OCI-M1 (cell line): ENCODE measurements around the gene WWC1.
A peak's percentile ranks its signal among the peaks of the same experiment; 100 is the strongest.

Source experiments
- DNase-seq: peaks from one replicate; lab custom pipeline; 2025; lab: John Stamatoyannopoulos, UW

WWC1 gene

DNA sequence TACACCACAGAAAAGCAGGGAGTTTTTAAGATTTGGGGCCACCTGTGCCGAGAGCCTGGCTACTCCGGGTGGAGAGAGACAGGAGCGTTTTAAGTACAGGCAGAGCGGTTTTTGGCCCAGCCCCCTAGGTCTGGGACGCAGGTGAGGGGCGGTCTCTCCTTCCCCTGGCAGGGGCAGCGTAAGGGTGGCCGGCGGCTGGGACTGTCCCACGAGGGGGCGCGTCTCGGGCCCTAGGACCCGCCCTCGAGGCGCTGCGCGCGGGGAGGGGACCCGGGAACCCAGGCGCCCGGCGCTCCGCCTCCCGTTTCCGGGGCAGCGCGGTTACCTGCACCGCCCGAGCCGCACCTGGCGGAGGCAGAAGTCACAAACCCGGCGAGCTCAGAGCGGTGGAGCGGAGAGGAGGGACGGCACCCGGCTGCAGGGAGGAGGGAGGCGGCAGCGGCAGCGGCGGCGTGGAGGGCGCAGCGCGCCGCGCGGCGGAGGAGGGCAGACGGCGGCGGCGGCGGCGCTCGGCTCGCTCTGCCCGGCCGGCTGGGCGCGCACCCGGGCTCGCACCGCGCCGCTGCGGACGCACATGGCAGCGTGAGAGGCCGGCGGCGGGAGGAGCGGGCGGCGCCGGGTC is at the start of gene WWC1:
TSS of gene WWC1 (plus strand) at position 304 of the 622 bp plus-strand sequence. CDS start 508 bp downstream, outside the sequence.
- DNase-seq: no peak

DNA sequence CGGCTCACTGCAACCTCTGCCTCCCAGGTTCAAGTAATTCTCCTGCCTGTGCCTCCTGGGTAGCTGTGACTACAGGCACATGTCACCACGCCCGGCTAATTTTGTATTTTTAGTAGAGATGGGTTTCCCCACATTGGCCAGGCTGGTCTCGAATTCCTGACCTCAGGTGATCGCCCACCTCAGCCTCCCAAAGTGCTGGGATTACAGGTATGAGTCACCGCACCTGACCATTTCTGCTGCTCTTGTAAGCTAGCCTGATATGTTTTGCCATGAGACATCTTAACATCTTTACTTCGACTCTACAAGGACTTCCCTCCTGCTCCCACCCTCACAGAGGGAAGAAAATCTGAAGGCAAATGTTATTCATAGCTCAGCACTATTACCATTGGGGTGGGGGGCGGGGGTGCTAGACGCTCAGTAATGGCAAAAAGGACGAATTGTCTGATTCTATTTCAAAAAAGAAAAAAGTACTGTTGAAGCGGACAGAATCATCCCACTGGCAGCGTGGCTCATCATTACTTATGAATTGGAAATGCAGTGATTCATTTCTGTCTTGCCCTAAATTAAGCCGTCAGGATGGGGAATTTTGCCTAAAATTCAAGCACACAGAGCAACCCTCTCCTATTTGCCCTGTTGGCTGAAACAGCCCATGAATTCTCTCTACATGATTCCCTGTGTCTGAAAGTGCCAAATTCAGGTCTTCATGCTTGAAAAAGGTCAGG is 46.4 kb upstream of the WWC1 start:
- DNase-seq: no peak

DNA sequence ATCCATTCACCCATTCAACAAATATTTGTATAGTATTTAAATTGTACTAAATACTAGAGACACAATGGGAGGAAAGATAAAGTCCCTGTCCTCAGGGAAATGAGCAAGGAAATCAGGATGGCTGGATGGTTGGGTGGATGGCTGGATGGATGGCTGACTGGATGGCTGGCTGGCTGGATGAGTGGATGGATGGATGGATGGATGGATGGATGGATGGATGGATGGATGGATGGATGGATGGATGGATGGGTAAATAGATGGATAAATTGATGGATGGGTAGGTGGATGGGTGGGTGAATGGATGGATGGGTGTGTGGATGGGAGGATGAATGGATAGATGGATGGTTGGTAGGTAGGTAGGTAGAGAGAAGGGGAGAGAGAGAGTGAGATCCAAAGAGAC is 41.5 kb upstream of the WWC1 start:
- no peak for DNase-seq

DNA sequence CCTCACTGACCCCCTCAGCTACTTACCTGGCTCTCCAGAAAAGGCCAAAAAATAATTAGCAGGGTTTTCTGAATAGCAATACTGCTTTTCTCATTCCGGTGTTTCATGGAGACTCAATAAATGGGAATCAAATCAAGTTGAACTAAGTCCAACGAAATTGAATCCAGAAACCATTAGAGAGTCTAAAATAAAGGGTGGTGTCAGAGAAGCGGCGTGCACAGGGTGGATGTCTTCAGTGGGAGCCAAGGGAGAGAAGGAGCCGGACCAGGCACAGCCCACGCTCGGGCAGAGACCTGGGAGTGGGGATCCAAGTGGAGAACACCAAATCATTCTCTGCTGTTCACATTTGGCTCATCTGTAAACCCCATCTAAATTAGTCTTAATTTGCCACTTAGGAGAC is 40.2 kb upstream of the WWC1 start:
- no peak for DNase-seq

DNA sequence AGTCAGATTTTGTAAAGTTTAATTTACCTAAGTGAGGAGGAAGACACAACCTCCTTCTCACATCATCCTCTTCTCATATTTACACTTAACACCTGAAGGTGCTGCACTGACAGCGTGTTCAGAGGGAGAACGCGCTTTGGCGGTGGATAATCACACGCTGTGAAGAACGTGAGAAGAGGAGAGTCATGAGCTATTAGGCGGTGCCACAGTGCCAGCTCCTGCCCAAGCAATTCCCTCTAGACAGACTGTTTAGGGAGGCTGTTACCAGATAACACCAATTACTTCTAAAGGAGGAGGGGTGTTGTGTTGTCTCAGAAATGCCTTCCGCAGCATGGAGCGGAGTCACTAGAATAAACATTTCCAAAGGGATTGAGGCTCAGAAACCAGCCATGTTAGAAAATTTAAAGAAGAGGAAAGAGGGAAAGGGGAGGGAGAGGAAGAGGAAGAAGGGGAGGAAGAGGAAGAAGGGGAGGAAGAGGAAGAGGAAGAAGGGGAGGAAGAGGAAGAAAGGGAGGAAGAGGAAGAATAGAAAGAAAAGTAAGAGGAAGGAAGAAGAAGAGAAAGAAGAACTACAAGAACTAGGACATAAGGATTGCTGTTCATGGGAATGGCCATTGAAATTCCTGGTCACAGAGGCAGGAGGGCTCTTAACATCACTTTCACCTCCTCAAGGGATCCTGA is 37.3 kb upstream of the WWC1 start:
- DNase-seq: no peak

DNA sequence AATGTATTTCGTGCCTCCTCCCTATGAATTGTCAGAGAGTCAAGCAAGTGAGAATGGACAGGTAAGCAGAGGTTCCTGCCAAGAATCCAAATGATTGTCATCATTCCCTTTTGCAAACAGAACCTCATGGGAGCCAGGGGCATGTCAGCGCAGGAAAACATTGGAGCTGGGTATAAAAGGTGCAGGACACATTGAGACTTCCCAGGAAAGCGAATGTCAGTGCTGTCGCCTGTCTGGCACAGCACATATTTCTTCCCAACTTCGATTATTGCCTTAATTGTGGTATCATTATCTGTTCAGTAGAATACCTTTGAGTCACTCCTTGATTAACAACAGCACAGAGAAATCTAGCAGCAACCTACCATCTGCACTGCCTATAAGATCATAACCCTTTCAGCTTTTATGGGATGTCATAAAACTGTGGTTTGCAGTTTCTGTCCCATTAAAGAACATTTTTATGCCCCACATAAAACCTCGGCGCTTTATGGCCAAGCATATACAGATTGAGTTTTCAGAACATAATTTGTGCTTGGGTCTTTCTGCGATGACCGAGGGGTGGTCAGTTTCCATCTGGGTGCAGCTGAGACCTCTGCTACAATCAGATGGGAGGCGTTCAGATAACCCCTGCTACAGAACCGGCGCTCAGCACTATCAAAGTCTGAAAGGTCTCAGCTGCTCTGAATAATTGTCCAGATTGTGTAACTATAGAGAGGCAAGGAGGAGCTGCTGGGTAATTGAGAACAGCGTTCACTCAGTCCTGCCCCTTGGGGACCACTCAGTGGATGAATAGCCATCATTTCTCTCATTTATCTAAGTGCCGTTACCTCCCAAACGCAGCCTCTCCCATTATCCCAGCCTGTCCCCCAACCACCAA is 30.9 kb upstream of the WWC1 start:
- no peak for DNase-seq

DNA sequence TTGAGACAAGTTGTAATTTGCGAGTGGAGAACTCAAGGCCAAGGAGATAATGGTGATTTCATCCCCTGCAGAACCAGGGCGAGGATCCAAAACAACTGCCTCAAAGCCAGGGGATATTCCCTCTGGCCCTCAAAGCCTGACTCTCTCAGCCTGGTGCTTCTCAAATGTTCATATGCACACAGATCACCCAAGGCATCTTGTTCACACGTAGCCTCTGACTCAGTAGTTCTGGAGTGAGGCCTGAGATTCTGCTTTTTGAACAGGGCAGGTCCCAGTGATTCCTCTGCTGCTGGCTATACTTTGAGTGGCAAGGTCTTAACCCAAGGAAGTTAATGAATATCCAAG is 30.2 kb upstream of the WWC1 start:
- no peak for DNase-seq

DNA sequence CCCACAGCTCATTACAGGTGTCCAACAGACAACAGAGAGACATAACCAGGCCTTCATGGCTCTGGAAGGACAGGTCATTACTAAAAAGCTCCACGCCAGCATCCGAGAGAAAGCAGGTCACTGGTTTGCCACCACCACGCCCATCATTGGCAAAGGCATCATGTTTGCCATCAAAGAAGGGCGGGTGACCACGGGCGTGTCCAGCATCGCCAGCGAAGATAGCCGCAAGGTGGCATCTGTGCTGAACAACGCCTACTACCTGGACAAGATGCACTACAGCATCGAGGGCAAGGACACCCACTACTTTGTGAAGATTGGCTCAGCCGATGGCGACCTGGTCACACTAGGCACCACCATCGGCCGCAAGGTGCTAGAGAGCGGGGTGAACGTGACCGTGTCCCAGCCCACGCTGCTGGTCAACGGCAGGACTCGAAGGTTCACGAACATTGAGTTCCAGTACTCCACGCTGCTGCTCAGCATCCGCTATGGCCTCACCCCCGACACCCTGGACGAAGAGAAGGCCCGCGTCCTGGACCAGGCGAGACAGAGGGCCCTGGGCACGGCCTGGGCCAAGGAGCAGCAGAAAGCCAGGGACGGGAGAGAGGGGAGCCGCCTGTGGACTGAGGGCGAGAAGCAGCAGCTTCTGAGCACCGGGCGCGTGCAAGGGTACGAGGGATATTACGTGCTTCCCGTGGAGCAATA is 29.3 kb upstream of the WWC1 start:
- no peak for DNase-seq

DNA sequence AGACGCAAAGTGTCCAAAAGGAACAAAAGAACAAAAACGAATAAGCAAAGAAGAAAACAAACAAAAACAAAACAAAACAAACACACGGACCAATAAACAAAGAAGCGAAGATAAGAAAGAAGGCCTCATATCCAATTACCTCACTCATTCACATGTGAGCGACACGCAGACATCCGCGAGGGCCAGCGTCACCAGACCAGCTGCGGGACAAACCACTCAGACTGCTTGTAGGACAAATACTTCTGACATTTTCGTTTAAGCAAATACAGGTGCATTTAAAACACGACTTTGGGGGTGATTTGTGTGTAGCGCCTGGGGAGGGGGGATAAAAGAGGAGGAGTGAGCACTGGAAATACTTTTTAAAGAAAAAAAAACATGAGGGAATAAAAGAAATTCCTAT is 28.3 kb upstream of the WWC1 start:
- DNase-seq: no peak

DNA sequence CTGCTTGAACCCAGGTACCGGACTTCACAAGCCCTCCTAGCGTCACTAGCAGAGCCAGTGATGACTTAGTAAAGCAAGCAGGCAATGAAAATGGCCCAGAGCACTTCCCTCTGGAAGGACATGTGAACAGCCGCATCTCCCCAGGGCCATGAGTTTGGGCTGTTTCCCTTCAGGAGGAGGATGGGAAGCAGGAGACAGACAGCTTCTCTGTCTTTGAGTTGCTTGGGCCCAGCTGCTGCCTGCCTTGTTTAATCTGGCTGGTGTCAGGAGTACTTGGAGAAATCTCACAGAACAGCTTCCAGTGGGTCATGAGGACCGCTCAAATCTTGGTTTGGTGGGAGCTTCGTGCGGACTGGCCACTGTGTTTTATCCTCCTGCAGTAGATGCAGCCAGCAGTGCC is 25.4 kb upstream of the WWC1 start:
- no peak for DNase-seq

DNA sequence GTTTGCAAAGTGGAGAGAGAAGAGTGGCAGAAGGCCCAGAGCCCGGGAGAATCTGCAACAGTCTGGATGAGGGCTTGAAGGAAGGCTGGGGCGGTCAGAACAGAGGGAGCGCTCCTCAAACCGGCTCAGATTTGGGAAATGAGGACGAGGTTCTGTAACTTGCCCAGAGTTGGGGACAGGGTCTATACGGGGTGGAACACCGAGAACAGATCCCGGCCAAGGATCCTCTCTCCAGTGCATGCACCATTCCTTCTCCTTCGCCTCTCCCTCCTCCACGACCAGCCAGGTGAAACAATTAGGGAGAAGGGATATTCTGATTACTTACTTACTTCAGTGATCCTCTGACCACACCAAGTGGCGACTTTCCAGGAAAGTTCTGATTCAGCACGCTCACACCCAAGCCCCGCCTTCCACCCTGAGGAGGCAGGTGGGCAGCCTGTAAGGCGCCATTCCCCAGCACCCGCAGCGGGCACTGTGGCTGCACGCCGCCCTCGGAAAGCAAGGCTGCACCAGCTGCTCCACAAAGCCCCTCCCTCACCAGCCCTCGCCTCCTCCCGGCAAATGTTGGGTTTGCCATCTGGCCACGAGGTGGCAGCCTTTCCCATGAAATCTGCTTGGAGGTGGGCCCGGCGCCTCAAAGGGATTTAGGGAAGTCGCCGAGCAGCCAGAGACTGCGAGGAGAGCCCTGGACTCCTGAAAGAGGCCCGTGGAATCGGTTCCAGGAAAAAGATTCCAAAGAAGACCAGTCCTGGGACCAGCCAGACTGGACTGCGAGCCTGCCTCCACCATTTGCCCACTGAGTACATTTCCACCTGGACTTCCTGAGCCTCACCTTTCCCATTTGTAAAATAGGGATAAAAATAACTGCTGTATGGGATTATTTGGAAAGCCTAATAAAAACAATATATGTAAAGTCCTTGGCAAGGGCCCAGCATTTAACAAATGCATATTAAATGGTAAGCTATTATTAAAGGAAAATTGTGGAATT is 22.2 kb upstream of the WWC1 start:
- peak; percentile 88 for DNase-seq

DNA sequence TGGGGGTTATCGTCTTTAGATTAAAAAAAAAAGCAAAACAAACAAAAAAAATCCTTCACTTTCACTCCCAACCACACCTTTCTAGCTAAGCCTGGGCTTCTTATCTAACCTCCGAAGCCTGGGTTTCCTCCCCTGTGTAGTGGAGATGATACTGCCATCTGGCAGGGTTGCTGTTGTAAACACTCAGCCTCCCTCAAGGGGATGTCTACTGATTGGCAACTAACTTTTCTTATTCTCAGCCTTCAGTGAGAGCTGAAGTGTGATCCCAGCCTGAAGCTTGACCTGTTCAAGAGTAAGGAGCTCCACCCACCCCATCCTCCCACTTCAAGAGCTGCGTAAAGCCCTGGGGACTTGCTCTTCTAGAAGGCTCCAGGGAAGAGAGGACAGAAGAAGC is 21.5 kb upstream of the WWC1 start:
- DNase-seq: peak; percentile 41

DNA sequence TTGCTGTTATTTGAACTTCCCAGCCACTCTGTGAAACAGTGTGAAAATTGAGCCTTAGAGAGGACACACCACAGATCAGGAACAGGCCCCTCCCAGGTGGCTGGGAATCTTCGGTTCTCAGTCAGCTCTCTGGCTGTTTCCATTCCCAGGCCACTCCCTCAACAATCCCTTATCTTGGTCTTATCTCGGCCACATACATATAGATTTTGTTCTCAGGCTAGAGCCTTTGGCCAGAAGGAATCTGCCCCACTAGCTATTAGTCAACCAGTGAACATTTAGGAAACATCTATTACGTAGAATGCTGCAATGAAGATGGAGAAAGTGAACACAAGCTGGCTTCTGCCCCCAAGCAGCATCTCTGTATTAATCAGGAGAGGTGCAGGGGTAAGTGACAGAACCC is 21.0 kb upstream of the WWC1 start:
- DNase-seq: no peak

DNA sequence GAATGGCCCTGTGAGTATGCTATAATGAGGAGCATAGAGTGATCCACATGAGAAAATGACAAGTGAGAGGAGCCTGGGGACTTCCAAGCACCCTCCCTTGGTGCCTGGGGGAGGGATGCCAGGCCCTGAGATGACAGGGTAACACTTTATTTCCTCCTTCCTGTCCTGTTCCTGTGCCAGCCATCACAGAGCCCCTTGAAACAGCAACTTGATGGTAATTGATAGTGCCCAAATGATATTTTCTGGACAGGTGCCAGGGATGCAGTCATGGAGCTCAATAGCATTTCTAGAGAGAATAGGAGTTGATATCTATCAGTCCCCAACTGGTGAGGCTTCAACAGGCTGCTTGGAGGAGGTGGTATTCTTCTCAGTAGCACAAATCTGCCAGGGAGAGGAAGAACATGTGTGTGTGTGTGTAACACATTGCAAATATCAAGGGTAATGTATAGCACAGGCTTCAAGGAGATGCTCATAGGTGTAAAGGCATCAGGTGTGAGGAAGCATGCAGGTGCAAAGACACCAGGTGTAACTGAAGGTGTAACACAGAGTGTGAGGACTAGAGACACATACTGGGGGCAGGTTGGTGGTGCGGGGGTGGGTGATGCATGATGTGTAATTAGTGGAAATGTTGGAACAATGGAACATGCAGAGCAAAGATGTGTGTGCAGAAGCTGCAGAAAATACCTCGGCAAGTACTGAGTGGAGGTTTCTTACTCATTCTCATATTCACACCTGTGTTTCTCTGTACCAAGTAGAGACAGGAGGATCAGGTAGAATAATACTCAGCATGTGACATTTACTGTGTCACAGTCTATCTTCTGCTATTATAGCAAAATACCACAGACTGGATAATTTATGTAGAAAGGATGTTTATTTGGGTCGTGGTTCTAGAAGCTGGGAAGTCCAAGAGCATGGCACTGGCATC is 18.1 kb upstream of the WWC1 start:
- DNase-seq: no peak

DNA sequence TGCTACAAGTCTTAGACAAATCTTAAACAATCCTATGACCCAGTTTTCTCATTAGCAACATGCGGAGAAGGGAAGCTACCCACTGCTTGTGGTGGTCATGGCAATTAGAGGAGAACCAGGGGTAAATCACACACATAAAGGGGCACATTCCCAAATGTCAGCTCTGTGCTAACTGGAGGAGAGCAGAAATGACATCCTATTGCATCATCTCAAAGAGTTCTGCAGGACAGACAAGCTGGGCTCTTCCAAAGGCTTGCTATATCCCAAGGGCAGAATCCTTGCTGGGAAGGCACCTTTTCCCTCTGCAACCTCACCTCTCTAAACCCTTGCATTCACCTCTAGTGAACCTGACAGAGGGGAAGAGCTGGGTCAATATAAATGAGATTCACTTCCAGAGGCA is 17.0 kb upstream of the WWC1 start:
- DNase-seq: peak; percentile 3

DNA sequence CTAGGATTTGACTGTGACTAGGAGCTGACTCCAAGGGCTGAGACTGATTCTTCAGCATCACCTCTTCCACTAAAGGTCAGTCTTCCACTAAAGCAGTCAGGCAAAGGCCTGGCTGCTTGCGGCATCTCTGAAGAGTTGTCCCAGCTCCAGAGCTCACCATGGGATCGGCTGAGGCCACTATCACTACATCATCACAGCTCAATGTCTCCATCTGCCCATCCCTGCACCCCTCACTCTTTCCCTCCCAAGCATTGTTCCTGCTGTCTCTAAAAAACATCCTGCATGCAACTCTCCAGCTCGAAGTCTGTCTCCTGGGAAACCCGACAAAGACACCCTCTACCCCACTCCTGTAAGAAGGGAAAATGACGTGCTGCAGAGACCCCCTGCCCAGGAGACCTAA is 15.5 kb upstream of the WWC1 start:
- no peak for DNase-seq

DNA sequence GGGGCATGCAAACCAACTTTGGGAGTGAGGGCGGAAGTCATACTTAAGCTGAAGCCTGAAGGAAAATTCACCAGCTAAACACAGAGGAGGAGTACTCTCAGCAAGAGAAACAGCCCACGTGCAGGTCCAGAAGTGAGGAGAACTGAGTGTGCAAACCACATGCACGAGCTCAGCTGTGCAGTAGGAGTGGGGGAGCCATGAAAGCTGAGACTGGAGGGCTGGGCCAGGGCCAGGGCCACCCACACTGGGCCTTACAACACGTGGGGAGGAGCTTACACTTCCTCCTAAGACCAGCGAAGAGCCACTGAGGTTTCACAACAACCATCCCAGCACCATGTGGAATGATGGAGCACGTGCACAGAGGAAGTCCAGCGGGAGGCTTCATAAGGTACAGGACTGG is 9.3 kb upstream of the WWC1 start:
- DNase-seq: no peak

DNA sequence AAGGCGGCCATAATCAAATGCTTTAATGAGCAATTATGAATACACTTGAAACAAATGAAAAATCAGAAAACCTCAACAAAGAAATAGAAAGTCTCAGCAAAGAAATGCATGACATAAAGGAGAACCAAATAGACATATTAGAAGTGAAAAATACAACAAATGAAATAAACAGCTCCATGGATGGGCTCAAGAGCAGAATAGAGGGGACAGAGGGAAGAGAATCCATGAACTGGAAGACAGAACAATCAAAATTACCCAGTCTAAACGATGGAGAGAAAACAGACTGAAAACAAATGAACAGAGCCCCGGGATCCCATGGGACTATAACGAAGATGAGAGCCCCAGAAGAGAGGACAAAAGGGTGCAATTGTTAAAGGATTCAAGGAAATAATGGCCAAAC is 6.6 kb upstream of the WWC1 start:
- no peak for DNase-seq

DNA sequence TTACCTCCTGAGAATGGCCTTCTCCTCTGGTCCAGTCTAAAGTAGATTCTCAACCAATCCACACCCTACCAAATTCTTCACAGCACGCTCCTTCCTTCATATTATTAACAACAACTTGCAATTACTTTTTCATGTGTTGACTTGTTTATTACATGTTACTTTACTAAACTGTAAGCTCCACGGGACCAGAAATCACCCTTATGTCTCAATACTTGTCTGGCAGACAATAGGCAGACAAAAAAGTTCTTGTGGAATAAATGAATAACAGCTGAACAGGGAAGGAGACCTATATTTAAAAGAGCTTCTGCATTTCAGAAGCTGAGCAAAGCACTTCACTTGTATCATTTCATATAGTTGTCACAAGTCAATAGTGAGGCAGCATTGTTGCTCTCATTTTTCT is 5.7 kb upstream of the WWC1 start:
- DNase-seq: no peak

DNA sequence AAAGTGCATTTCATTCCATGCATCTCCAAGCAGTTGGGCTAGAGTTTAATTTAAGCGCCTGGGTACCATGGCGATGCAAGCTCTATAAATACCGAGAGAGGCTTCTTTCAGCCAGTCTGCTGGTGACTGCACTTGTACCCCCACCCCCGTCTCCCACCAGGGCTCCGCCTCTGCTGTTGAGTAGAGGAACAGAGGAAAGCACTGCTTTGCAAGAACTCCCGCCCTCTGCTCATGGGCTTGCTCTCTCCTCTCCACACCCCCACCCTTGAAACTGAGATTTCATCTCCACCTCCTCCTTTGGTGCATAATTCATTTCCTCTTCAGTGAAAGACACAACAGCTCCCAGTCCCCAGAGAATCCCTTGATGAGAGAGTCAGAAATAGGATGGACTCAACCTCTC is 5.1 kb upstream of the WWC1 start:
- no peak for DNase-seq
